ENCODE results near the gene IGF1R.

- TF ChIP-seq CTCF (conservative IDR thresholded peaks at IDR 0.05 in 1 of 2, IDR thresholded peaks at IDR 0.05 in 1 of 2; ENCODE audit: extremely low read depth in 1 of 2, insufficient read depth in 1 of 2, low read depth in 1 of 2, low read length in 2 of 2), result no peak
- TF ChIP-seq EZH2 (IDR thresholded peaks at IDR 0.05; ENCODE audit: borderline replicate concordance, low read length), result no peak
Observed at GRCh38 chr15:98777426-98777825, 129.1 kb downstream of the IGF1R start.

Data from mammary epithelial cell (primary cell).